OCI-LY7 (cell line): ENCODE data around the gene ZBTB44. TPM values are rescaled to one million over a fixed set of nuclear protein-coding genes. Genes with fewer than 3 reads are reported as not detected.
"Not testable (repeated sequence)": the region's sequence is repeated elsewhere in the genome, so short reads cannot be mapped to it uniquely, and the experiment has no call there.

Experiments used
- BruUV-seq: library from RNA; stranded (reverse); fragments of 400-500 nt; replicated peaks from 2 replicates; lab custom pipeline; 2021; lab: Mats Ljungman, UMichigan
- CTCF ChIA-PET: fragments of 300-600 bp; sonication (Branson Sonifier 250); formaldehyde crosslinking; loops from one replicate; lab custom pipeline; 2022; ENCODE audit warnings: antibody characterized with exemption; ENCODE audit not compliant: unreplicated experiment; lab: Charles Lee
- POLR2A ChIA-PET: fragments of 300-600 bp; sonication (Branson Sonifier 250); formaldehyde crosslinking; loops from one replicate; lab custom pipeline; 2022; ENCODE audit warnings: antibody characterized with exemption; lab: Charles Lee
- DNase-seq: peaks from one replicate; pipeline ENCODE4 v3.0.0-alpha.2; 2015; ENCODE audit warnings: low spot score
- H2AFZ ChIP-seq: fragments of 200-600 bp; sonication (generic), shearing (Covaris generic); 2 replicates; pipeline ENCODE4 v1.6.1; 2014; ENCODE audit warnings: mild to moderate bottlenecking, antibody characterized with exemption, low read length, moderate library complexity
- H3K27ac ChIP-seq: fragments of 200-600 bp; sonication (generic); 2 replicates; pipeline ENCODE4 v1.5.1; 2014; ENCODE audit warnings: mixed run types, low read depth, mild to moderate bottlenecking, moderate library complexity, low read length, inconsistent platforms; ENCODE audit not compliant: poor library complexity, severe bottlenecking
- H3K36me3 ChIP-seq: fragments of 200-600 bp; sonication (generic); 2 replicates; pipeline ENCODE4 v1.6.1; 2014; ENCODE audit warnings: mild to moderate bottlenecking, antibody characterized with exemption, low read length, moderate library complexity, mixed read lengths; ENCODE audit not compliant: insufficient read depth
- H3K4me1 ChIP-seq: fragments of 200-600 bp; sonication (generic); 2 replicates; pipeline ENCODE4 v1.5.1; 2014; ENCODE audit warnings: mild to moderate bottlenecking, low read length; ENCODE audit not compliant: insufficient read depth, poor library complexity, severe bottlenecking
- H3K4me2 ChIP-seq: fragments of 200-600 bp; sonication (generic); 2 replicates; pipeline ENCODE4 v1.6.1; 2014; ENCODE audit warnings: mild to moderate bottlenecking, low read length
- H3K4me3 ChIP-seq: fragments of 200-600 bp; sonication (generic); 2 replicates; pipeline ENCODE4 v1.5.1; 2014; ENCODE audit warnings: mild to moderate bottlenecking, low read depth, low read length; ENCODE audit not compliant: poor library complexity, severe bottlenecking
- H3K79me2 ChIP-seq: fragments of 200-600 bp; sonication (generic); 2 replicates; pipeline ENCODE4 v1.6.1; 2016; ENCODE audit warnings: low read depth, mild to moderate bottlenecking, low read length, moderate library complexity, mixed read lengths; ENCODE audit not compliant: insufficient read depth
- H3K9me2 ChIP-seq: fragments of 200-600 bp; sonication (generic); 2 replicates; pipeline ENCODE4 v1.6.1; 2016; ENCODE audit warnings: mild to moderate bottlenecking, low read length, mixed read lengths; ENCODE audit not compliant: insufficient read depth
- H3K9me3 ChIP-seq: fragments of 200-600 bp; sonication (generic); 2 replicates; pipeline ENCODE4 v1.6.1; 2014; ENCODE audit warnings: mild to moderate bottlenecking, mixed run types, low read length, mixed read lengths
- H4K20me1 ChIP-seq: fragments of 200-600 bp; sonication (generic); 2 replicates; pipeline ENCODE4 v1.6.1; 2014; ENCODE audit warnings: mild to moderate bottlenecking, antibody characterized with exemption, low read length, moderate library complexity, mixed read lengths; ENCODE audit not compliant: insufficient read depth
- CTCF ChIP-seq: fragments of 200-600 bp; sonication (generic); conservative IDR thresholded peaks from 2 replicates; pipeline ENCODE4 v1.5.1; 2014; ENCODE audit warnings: mild to moderate bottlenecking, antibody characterized with exemption, low read length, moderate library complexity, mixed read lengths
- EZH2phosphoT487 ChIP-seq: fragments of 200-600 bp; sonication (generic); IDR thresholded peaks from 2 replicates; pipeline ENCODE4 v1.6.1; 2018; ENCODE audit warnings: low read depth, borderline replicate concordance, mild to moderate bottlenecking, mixed run types, antibody characterized with exemption, low read length, moderate library complexity, mixed read lengths
- intact Hi-C: fragments of 100-400 bp; cut with micrococcal nuclease; formaldehyde crosslinking; loops from one replicate; pipeline ENCODE4 v1.10.0; 2022; ENCODE audit not compliant: unreplicated experiment
- total RNA-seq, 2 experiments: library from RNA; depleted of rRNA in 1 of 2; stranded (reverse); fragments of >200 nt in 1 of 2; shearing (Covaris generic) in 1 of 2; gene quantifications; 2 replicates each; pipeline ENCODE4 v1.2.3, GENCODE V29; 2014 to 2022

Gene ZBTB44
- total RNA-seq, 2 experiments from 2014 or later, result 57.4 to 60.2 TPM

- peaks cover 36% of the 10 kb centered on the region for H3K36me3 ChIP-seq
- no peak overlapping the region for H2AFZ ChIP-seq
- DNase-seq, result no peak
- no peaks in the 10 kb centered on the region for H3K9me2 ChIP-seq
- no peak overlapping the region for H3K4me2 ChIP-seq
- peaks cover 53% of the 10 kb centered on the region; the same call in 1 of the 2 replicates for H3K79me2 ChIP-seq
- peaks cover 12% of the 10 kb centered on the region; the same call in 1 of the 2 replicates for H3K9me3 ChIP-seq
- H4K20me1 ChIP-seq, result no peaks in the 10 kb centered on the region
- ChIA-PET POLR2A (interaction anchor here (0.6 to 2.8 kb wide), 6 partner anchors 10 to 1341 kb away, joined by 3 to 9 read pairs (median 4); no protein-coding TSS in a partner anchor), CTCF (no interaction called here)
- TF ChIP-seq EZH2phosphoT487, result no peak
- TF ChIP-seq CTCF, result no peak
- no peaks in the 10 kb centered on the region for H3K4me1 ChIP-seq
- no peak overlapping the region for H3K4me3 ChIP-seq
- intact Hi-C loops, result no loop called here
- BruUV-seq, result no TSS peak
- H3K27ac ChIP-seq, result no peak overlapping the region
These were observed 32.6 kb downstream of the ZBTB44 start for GRCh38 chr11:130282111-130282510.

DNA sequence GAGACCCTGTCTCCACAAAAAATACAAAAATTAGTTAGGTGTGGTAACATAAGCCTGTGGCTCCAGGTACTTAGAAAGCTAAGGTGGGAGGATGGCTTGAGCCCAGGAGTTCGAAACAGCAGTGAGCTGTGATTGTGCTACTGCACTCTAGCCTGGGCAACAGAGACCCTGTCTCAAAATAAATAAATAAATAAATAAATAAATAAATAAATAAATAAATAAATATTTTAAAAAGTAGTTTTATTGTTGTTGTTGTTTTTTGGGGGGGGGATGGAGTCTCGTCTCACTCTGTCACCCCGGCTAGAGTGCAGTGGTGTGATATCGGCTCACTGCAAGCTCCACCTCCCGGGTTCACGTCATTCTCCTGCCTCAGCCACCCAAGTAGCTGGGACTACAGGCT is 33.4 kb downstream of the ZBTB44 start:
- H4K20me1 ChIP-seq, DNase-seq, H2AFZ ChIP-seq, H3K27ac ChIP-seq, H3K4me1 ChIP-seq, BruUV-seq, H3K4me2 ChIP-seq, H3K9me2 ChIP-seq, H3K4me3 ChIP-seq, CTCF ChIA-PET, intact Hi-C loops: not testable (repeated sequence)
- Histone ChIP-seq H3K36me3 (peaks cover 29% of the 10 kb centered on the region), H3K79me2 (peaks cover 49% of the 10 kb centered on the region; the same call in 1 of the 2 replicates), H3K9me3 (peaks cover 12% of the 10 kb centered on the region; the same call in 1 of the 2 replicates)
- POLR2A ChIA-PET, result interaction anchor here (2.8 kb wide), 1 partner anchor 11 kb away, joined by 9 read pairs; no protein-coding TSS in a partner anchor

DNA sequence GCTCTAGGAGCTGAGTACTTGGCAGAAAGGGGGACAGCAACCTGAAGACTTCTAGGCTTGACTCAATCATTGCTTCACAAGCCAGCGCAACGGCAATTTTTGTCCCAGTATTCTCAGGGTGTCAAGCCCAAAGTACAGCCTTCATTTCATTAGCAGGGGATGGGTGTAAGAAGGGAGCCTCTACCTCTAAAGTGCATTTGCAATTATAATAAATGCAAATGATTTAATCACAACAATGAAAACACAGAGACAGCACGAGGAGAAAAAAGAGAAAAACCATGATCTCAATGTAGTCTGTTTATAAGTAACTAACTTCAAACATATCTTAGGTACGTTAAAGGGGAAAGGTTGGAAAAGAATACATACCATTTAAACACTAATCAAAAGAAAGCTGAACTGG is 34.7 kb downstream of the ZBTB44 start:
- no peak overlapping the region for H3K4me3 ChIP-seq
- peaks cover 12% of the 10 kb centered on the region; the same call in 1 of the 2 replicates for H3K9me3 ChIP-seq
- no peak for TF ChIP-seq CTCF
- TF ChIP-seq EZH2phosphoT487, result no peak
- BruUV-seq, result no TSS peak
- no peak overlapping the region for H2AFZ ChIP-seq
- no peaks in the 10 kb centered on the region for H3K9me2 ChIP-seq
- H3K36me3 ChIP-seq, result peaks cover 29% of the 10 kb centered on the region
- no peak for DNase-seq
- H3K27ac ChIP-seq, result no peak overlapping the region
- intact Hi-C loops, result no loop called here
- no peaks in the 10 kb centered on the region for H3K4me1 ChIP-seq
- H4K20me1 ChIP-seq, result no peaks in the 10 kb centered on the region
- ChIA-PET CTCF (no interaction called here), POLR2A (interaction anchor here (0.5 to 1.4 kb wide), 5 partner anchors 9 to 104 kb away, joined by 3 to 9 read pairs (median 4); no protein-coding TSS in a partner anchor)
- H3K4me2 ChIP-seq, result no peak overlapping the region
- peaks cover 42% of the 10 kb centered on the region; the same call in 1 of the 2 replicates for H3K79me2 ChIP-seq
